GM21717 (cell line): ENCODE measurements around the gene VDAC1.
"Not testable (repeated sequence)": the region's sequence is repeated elsewhere in the genome, so short reads cannot be mapped to it uniquely, and the experiment has no call there.

Experiments used
- ATAC-seq: cut with Tn5 transposase; IDR thresholded peaks from one replicate; pipeline ENCODE4 v1.9.1; 2021; ENCODE audit warnings: mild to moderate bottlenecking, moderate library complexity; ENCODE audit not compliant: unreplicated experiment

VDAC1 gene, protein sequence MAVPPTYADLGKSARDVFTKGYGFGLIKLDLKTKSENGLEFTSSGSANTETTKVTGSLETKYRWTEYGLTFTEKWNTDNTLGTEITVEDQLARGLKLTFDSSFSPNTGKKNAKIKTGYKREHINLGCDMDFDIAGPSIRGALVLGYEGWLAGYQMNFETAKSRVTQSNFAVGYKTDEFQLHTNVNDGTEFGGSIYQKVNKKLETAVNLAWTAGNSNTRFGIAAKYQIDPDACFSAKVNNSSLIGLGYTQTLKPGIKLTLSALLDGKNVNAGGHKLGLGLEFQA

DNA sequence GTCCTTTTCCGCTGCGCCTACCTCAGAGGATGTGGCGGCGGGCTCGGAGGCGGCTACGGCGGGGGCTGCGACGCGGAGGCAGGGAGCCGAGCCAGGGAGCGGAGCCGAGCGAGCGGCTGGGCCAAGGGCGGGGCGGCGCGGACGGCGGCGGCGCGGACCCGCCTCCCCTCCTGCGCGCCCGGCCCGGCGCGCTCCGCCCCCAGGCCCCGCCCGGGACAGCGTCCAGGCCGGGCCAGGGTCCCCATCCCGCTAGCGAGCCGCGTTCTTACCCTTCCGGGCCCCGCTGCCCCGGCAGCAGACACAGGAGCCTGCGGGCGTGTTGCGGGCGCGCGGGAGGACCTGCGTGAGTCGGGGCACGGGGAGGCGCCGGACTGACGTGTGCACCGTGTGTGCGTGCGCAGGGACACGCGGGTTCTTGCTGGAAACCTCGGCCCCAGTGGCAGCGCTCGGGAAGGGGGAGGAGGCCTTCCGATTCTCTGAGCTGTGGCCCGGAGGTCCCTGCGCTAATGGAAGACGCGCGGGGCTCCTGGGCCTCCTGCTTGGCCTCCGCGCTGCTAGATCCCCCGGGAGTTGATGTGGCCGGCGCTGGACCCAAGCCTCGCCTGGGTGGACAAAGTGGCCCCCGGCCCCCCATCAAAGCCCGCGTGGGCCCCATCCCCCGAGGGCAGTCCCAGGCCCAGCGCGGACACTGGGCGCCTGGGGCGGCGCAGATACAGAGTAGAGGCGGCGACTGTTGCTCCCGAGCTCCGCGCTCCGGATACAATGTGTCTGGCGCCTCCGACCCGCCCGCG is at the start of gene VDAC1:
Gene VDAC1, minus strand, starts transcription at position 350 of the 791 bp plus-strand sequence. CDS start 11,963 bp downstream, outside the sequence.
- ATAC-seq = peak; percentile 68

DNA sequence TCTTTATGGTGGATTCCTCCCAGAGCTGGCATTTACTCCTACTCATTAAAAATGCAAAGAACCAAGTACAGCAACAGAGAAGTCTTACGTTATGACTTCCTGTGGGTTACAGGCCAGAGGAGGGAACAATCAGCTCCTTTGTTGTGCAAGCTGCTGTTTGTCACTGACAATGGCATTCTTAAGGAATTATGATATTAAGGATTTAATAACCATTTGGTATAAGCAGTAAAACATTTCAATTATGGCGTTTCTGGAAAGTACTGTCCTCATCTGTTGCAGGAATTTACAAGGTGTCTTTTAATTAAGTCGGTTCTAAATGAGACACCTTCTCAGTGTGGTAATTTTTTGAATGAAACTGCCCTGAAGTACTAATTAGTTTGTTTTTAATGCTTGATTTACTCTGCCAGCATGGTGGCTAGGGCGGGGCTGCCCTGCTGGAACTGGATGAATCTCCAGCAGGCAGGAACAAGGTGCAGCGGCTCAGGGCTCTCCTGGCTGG is 49.1 kb upstream of the VDAC1 start:
- ATAC-seq = no peak

DNA sequence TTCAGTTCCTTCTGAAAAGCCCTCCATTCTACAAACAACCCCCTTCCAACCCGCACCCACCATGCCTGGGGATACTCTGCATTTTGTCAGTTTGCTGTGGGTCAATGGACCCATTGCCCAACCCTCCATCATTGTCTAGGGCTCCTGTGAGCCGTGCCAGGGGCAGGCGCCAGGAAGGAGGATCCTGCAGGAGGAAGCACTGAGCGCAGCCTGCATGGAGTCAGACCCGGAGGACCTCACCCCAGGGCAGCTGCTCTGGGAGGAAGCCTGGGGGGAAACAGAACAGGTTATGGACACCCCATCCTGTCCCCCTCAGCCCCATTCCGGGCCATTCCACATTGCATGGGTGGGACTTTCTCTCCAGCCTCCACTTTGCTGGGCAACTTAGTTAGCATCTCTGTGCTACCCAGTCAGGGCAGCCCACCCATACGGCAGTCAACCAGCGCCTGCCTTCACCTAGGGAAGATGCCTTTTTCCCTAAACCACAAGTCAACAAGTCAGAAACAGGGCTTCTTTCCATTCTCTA is 48.6 kb upstream of the VDAC1 start:
- ATAC-seq = no peak

DNA sequence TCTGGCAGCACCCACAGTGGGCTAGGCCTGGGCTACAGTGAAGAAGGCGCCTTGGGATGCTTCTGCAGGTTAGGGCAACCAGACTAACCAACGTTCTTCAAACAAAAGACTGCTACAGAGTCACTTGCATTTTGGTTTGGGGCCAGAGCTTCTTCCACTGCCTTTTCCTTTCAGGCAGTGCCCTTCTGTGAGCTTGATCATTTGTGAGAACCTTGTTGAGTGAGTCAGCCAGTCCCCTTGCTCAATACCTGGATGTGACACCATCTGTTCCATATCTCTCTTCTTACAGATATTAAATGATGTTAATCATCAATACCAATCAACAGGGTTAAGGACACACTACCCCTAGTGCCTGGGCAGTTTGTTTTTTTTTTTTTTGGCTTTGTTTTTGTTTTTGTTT is 46.5 kb upstream of the VDAC1 start:
- no peak for ATAC-seq

DNA sequence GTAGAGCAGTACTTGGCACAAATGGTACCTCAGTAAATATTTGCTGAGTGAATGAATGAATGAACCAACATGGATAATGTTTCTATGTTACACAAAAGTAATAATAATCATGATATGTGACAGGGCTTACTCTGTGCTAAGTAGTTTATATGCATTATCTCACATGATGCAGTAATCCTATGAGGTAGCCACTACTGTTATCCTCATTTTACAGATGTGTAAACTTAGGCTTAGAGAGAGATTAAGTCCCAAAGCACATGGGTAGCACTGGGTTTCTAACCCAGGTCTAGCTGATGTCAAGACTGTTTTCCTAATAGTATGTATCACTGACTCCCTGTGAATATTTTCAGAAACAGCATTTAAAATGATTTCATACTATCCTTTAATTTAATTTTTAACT is 44.1 kb upstream of the VDAC1 start:
- no peak for ATAC-seq

DNA sequence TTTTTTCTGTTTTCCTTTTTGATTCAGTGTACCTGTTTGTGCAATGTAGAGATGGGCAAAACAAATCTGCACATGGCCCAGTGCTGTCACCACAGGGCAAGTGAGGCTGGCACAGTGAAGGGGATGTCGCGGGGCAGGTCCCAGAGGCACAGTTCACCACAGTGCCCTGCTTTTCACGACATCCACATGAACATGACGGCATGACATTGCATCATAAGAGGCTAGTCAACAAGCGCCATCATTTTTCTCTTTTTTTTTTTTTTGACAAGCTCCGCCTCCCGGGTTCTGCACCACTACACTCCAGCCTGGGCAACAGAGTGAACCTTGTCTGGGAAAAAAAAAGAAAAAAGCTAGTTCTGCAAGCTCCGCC is 42.9 kb upstream of the VDAC1 start:
- no peak for ATAC-seq

DNA sequence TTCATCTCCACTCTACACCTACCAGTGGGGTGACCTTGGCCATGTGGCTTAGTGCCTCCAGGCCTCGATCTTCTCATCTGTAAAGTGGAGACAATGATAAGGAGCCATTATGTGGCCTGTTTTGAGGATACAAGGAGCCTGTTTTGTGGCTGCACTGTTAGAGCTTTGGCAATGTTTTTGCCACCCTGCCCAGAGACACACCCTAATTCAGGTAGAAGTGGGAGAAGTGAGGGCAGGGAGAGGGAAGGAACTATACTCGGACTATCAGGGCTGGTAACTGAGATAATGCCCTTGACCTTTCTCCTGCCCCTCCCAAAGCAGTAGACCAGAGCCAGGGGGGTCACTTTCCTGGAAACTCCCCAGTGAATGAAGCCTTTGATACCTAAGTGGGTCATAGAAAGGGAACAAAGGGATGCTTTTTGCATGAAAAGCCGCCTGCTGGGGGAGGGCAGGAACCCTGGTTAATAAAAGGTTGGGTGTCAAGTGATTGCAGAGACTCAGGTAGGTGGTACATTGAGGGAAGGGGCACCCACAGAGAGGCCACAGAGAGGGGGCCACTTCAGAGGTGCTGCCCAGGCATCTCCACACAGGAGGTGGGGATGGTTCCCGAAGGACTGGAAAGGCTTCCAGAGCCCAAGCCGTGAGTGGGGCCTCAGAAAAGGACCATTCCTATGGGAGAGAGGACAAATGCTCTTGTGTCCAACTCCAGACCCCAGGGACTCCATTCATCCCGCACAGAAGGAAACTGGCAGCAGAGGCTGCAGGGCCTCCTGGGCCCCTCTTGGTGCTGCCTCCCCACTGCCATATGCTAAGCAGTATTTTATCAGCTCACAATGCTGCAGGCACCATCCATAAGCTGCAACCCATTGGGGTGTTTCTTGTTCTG is 42.3 kb upstream of the VDAC1 start:
- no peak for ATAC-seq

DNA sequence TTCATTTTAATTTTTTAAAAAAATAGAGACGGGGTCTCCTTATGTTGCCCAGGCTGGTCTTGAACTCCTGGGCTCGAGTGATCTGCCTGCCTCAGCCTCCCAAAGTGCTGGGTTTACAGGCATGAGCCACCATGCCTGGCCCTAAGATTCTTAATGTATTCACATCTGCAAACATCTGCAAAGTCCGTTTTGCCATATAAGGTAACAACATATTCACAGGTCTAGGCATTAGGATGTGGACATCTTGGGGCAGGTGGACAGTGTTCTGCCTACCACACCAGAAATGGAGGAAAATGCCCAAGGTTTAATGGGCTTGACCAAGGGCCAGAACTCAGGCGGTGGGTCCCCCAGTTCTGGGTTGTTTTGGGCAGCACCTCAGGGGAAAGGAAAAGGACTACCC is 41.6 kb upstream of the VDAC1 start:
- no peak for ATAC-seq

DNA sequence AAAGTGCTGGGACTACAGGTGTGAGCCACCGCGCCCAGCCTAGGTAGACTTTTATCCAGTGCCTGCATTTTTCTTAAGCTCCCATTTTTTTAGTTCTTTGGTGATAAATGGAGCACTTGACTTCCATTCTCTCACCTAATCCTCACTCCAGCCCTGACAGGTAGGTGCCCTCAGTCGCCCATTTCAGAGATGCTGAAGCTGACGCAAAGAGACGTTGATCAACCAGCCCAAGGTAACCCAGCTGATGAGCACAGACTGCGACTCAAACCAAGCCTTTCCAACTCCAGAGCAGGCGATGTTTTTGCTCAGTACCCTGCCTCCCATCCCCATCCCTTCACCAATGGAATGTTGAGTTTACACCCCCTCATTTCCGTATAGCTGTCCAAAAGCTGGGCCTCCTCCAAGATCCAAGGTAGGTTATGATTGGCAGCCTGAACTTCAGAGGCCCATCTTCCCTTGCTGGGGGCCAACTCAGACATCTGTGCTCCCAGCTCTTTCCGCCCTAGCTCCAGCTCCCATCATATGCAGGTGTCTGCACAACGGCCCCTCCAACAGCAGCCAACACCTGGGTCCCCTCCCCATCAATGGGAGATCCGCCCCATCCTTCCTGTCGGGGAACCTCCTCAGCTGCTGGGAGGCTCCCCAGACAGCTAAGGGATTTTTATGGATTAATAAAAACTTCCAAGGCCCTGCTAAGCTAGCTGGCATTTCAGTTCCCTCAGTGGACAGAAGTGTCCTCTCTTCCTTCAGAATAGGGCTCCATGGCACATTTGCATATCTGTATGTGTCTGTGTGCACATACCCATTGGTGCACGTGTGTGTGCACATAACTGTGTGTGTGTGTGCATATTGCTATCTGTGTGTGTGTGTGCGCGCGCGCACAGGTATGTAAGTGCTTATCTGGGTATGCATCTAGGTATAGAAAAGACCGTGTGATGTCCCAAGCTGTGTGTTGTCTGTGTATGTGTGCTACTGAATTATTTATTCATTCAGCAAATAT is 39.3 kb upstream of the VDAC1 start:
- ATAC-seq = no peak

DNA sequence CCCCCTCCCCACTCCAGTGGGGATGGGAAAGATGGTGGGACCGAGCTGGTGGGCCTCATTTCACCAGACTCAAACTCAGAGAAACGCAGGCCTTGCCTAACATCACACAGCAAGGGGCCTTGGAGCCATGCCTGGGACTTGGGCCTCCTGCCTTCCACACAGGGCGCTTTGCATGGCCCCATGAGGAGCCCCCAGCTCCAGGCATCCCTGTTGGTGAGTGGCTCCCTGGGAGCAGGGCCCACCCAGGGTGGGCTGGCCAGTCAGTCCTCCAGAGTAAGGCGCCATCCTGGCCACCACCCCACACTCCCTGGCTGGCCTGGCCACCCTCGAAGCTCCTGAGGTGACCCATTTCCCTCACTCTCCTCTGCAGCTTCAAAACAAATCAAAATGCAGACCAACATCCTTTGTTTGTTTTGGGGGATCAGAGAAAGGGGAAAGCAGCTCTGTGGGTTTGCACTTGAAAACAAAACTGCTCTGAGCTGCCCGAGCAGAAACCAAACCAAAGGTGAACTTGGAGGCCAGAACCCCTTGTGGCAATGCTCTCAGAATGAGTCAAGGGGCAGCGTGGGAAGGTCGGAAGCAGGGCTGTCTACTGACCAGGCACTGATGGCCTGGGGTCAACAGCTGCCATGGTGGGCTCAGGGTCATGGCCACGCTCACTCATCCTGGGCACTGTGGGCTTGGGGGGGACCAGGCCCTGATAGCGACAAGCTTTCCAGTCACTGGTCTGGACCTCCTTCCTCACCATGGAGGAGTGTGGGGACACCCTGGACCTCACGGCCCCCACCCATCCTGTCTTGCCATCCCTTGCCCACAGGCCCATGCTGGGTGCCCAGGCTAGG is 37.0 kb upstream of the VDAC1 start:
- ATAC-seq = peak; percentile 57

DNA sequence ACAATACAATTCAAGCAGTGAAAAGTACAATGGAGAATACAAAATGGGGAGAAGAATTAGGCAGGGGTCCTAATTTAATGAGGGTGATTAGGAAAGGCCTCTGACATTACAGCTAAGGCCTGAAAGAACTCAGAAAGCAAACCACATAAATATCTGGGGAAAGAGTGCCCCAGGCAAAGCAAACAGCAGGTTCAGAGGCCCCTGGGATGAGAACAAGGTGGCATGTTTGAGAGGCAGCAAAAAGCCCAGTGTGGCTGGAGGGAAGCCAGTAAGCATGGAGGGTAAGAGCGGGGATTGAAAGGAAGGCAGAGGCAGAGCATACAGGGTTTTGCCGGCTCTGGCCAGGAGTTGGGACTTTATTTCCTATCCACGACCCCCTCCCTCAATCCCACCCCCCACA is 33.4 kb upstream of the VDAC1 start:
- no peak for ATAC-seq

DNA sequence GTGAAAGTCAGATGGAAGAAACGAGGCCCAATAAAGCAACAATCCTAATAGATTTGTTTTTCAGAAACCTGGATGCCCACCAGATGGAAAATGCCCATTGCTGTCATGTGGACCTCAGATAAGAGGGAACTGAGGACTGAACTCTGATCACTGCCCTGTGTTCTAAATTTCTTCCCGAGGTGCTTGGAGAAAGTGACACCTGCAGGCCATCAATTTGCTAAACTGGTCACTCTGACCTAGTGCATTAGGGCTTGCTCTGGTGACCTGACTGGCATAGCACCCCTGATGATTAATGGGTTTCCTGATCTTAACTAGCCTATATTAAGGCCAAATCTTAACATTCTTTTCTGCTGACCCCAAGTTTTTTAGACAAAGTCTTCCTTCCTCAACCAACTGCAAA is 32.4 kb upstream of the VDAC1 start:
- no peak for ATAC-seq

DNA sequence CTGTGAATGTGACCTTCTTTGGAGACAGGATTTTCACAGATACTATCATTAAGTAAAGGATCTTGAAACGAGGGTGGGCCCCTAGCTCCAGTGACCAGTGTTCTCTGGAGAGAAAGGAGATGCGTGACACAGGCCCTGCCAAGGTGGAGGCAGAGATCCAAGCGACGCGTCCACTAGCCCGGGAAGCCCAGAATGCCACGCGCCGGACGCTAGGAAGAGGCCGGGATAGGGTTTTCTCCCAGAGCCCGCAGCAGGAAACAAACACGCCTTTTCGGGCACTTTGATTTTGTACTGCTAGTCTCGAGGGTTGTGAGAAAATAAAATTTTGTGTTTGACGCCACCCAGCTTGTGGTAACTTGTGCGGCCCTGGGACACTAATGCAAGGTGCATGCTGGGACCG is 29.6 kb upstream of the VDAC1 start:
- ATAC-seq = no peak

DNA sequence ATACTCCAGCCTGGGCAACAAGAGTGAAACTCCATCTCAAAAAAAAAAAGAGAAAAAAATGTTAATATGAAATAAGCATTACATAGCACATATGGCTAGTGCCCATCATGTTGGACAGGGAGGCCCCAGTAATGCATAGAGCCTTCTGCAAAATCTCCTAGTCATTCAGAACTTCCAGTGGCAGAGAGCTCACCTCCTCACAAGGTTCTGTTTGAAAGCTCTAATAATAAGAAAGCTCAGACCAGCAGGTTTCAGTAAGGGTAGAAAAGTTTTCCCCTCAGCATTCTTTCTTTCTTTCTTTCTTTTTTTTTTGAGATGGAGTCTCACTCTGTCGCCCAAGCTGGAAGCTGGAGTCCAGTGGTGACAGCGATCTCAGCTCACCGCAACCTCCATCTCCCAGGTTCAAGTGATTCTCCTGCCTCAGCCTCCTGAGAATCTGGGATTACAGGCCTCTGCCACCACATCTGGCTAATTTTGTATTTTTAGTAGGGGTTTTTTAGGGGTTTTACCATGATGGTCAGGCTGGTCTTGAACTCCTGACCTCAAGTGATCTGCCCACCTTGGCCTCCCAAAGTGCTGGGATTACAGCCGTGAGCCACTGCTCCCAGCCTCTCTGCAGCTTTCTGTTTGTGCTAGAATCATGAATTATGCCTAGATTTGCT is 25.7 kb upstream of the VDAC1 start:
- not testable (repeated sequence) for ATAC-seq

DNA sequence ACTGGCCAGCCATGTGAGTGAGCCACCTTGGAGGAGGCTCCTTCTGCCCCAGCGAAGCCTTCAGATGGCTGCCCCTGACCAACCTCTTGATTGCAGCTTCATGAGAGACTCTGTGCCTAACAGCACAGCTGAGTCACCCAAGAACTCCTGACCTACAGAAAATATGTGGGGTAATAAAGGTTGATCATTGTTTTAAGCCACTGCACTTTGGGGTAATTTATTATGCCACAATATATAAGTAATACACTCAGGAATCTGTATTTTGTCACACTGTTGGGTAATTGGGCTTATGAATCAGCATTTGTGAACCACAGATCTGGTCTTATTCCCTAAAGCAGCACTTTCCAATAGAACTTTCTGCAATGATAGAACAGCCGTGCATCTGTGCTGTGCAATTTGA is 24.4 kb upstream of the VDAC1 start:
- no peak for ATAC-seq

DNA sequence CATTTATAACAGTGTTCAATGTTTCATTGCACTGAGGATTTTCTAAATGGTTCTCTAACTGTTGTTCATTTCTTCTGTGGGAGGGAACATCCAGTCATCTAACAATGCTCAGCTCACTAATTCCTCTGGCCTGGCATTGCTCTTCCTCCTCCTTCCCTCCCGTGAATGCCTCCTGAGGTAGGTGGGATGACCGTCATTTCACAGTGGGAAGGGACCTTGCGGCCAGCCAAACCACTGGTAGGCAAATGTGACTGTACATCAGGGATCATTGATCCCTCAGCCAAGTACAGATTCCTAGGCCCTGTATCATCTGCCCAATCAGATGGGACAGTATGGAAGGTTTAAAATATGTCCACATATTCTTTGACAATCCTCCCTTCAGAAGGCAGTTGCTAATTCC is 23.7 kb upstream of the VDAC1 start:
- ATAC-seq = no peak

DNA sequence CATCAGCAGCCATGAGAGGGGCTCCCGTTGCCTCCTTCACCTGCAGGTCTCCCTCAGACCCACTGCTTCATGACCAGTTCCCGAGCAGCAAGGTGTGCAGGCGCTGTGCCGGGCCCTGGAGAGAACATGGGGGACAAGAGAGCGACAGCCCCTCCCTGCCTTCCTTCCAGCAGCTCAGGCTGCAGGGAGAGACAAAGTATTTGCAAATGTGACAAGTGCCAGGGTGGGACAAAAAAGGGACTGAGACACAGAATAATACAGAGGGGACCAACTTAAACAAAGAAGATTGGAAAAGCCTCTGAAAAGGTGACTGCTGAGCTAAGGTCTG is 22.5 kb upstream of the VDAC1 start:
- no peak for ATAC-seq

DNA sequence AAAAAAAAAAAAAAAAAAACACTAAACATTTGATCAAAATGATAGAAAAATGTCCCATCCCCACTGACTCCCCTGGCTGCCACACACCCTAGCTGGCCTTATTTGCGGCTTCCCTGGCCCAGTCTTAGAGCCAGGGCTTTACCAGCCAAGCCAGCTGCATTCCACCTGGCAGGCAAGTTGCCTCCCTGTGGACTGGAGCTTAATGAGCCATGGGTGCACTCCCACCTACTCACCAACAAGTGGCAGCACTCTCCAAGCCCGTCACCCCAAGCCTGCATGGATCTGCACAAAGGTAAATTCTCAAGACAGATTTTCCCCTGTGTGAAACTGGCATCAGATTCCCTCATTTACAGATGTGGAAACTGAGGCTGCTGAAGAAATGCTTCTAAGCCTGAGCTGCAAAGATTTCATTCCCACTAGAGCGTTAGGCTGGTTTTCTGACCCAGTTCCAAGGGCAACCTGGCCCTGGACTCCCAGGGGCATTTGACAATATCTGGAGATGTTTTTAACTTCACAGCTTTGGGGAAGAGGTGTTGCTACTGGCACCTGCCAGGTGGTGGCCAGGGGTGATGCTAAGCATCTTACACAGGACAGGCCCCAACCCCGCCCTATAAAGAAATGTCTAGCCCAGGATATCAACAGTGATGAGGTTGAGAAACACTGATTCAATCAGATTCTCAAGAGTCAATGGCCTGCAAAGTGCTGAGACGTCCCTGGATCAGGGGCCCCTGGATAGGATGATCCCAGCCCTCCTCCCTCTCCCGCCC is 21.9 kb upstream of the VDAC1 start:
- ATAC-seq = peak; percentile 58
